Body of pancreas (tissue), 4 donors: Measurements from ENCODE around the gene JPH3. TPM values are rescaled to one million over a fixed set of nuclear protein-coding genes. Genes with fewer than 3 reads are reported as not detected.

Experiments used
- ATAC-seq: fragments of 150-250 bp; one replicate; pipeline ENCODE4 v1.9.1; 2016
- DNase-seq, 4 donors: peaks; one replicate each; pipeline ENCODE4 v3.0.0-alpha.2; 2019
- H3K27ac ChIP-seq, 4 donors: fragments of 200-600 bp; sonication (generic); 1 replicate in 3 of 4; 2 replicates in 1 of 4; pipeline versions ENCODE4 v1.5.1 to v1.6.1; 2016 to 2019; ENCODE audit warnings: mild to moderate bottlenecking in 1 of 4, mixed read lengths in 1 of 4, moderate library complexity in 1 of 4
- H3K27me3 ChIP-seq, 2 donors: fragments of 200-600 bp; sonication (generic); one replicate each; pipeline ENCODE4 v1.6.0; 2016; ENCODE audit warnings: mild to moderate bottlenecking in 1 of 2
- H3K36me3 ChIP-seq, 2 donors: fragments of 200-600 bp; sonication (generic); replicated peaks in 1 of 2; 2 replicates each; pipeline ENCODE4 v1.5.1; 2016; ENCODE audit warnings: low read depth in 2 of 2; ENCODE audit not compliant: insufficient read depth in 1 of 2
- H3K4me1 ChIP-seq: fragments of 200-600 bp; sonication (generic); one replicate; pipeline ENCODE4 v1.6.0; 2016
- H3K4me3 ChIP-seq, 2 donors: fragments of 200-600 bp; sonication (generic); 1 replicate in 1 of 2; 2 replicates in 1 of 2; pipeline ENCODE4 v1.5.1; 2016 to 2019
- H3K9me3 ChIP-seq, 3 donors: fragments of 200-600 bp; sonication (generic); 1 replicate in 2 of 3; 2 replicates in 1 of 3; pipeline ENCODE4 v1.5.1; 2016
- CTCF ChIP-seq, 7 experiments: fragments of 450-650 bp in 4 of 7; fragments of 200-600 bp in 3 of 7; sonication (generic) in 3 of 7; IDR thresholded peaks; one replicate each; pipeline ENCODE4 v1.5.1; 2016 to 2019; ENCODE audit warnings: antibody characterized with exemption in 7 of 7
- POLR2A ChIP-seq, 3 donors: fragments of 450-650 bp; IDR thresholded peaks; one replicate each; pipeline ENCODE4 v1.6.1; 2016; ENCODE audit warnings: antibody characterized with exemption in 3 of 3, mild to moderate bottlenecking in 2 of 3
- WGBS, 2 donors: methylation state at CpG; one replicate each; pipeline ENCODE4 v1.1.5; 2017; 5-methylcytosine and 5-hydroxymethylcytosine counted together
- intact Hi-C: fragments of 100-400 bp; cut with DNase I; formaldehyde crosslinking; loops from one replicate; pipeline ENCODE4 v1.15.1; 2023
- total RNA-seq, 2 donors: library from RNA; depleted of rRNA; stranded (reverse); fragments of >200 nt; gene quantifications; one replicate each; pipeline ENCODE4 v1.1.0, GENCODE V29; 2016

The JPH3 gene
- total RNA-seq, 2 donors from 2014 or later, result not detected

GRCh38 chr16:87607871-87608270, 5.6 kb downstream of the JPH3 start:
- no peak overlapping the region for H3K27ac ChIP-seq
- no peaks in the 10 kb centered on the region for H3K9me3 ChIP-seq
- ATAC-seq (no peak), DNase-seq (no peak)
- intact Hi-C loops, result no loop called here
- no peaks in the 10 kb centered on the region for H3K36me3 ChIP-seq
- H3K4me3 ChIP-seq, result no peak overlapping the region
- 69 to 77% methylated on average over 13 of the region's 13 CpGs for WGBS, 2 donors
- peaks cover 0 to 6% of the 10 kb centered on the region in 2 donors for H3K27me3 ChIP-seq
- no peak for TF ChIP-seq POLR2A (IDR thresholded peaks at IDR 0.05)
- TF ChIP-seq CTCF (IDR thresholded peaks at IDR 0.05), result no peak
- peaks cover 3% of the 10 kb centered on the region for H3K4me1 ChIP-seq

GRCh38 chr16:87608400-87608985, 6.2 kb downstream of the JPH3 start:
- Histone ChIP-seq H3K9me3 (no peaks in the 10 kb centered on the region), H3K4me3 (no peak overlapping the region), H3K4me1 (no peaks in the 10 kb centered on the region), H3K27ac (no peak overlapping the region), H3K36me3 (no peaks in the 10 kb centered on the region), H3K27me3 (peaks cover 0 to 2% of the 10 kb centered on the region in 2 donors)
- ATAC-seq (no peak), DNase-seq (peak; percentile 35 to 62 (median 55))
- intact Hi-C loops, result no loop called here
- WGBS, 2 donors, result 28 to 30% methylated on average over 11 to 20 of the region's 20 CpGs
- no peak for TF ChIP-seq CTCF (IDR thresholded peaks at IDR 0.05)
- TF ChIP-seq POLR2A (IDR thresholded peaks at IDR 0.05), result no peak

DNA sequence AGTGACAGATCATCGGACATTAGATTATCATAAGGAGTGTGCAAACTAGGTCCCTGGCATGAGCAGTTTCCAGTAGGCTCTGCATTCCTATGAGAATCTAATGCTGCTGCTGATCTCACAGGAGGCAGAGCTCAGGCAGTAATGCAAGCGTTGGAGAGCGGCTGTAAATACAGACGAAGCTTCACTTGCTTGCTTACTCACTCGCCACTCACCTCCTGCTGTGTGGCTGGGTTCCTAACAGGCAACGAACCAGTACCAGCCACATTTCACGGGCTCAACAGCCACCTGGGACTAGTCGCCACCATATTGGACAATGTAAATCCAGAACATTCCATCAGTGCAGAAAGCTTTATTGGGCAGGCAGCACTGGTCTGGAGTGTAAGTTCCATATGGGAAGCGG, 7.7 kb downstream of the JPH3 start:
- no peaks in the 10 kb centered on the region for H3K27me3 ChIP-seq
- TF ChIP-seq CTCF (IDR thresholded peaks at IDR 0.05) (no peak), POLR2A (IDR thresholded peaks at IDR 0.05) (no peak)
- H3K36me3 ChIP-seq, result no peaks in the 10 kb centered on the region
- no peak overlapping the region for H3K4me3 ChIP-seq
- DNase-seq (no peak), ATAC-seq (no peak)
- no peaks in the 10 kb centered on the region for H3K4me1 ChIP-seq
- intact Hi-C loops, result no loop called here
- no peaks in the 10 kb centered on the region for H3K9me3 ChIP-seq
- H3K27ac ChIP-seq, result no peak overlapping the region
- 58 to 62% methylated on average over 9 of the region's 9 CpGs for WGBS, 2 donors

DNA sequence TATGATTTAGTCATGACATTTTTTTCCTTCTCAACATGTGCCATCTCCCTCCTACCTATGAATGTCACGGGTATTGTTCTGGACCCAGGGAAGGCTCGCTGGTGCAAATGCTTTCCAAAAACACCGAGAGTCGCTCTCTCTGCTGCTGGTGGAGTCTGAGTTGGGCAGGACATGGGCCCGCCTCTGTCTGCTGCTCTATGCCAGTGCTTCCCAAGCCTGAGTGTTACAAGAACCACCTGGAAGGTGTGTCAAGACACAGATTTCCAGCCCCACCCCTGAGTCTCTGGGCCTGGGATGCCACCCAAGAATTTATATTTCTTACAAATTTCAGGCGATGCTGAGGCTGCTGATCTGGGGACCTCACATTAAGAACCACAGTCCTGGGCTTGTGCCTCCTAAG, 9.1 kb downstream of the JPH3 start:
- TF ChIP-seq CTCF (IDR thresholded peaks at IDR 0.05) (no peak), POLR2A (IDR thresholded peaks at IDR 0.05) (no peak)

DNA sequence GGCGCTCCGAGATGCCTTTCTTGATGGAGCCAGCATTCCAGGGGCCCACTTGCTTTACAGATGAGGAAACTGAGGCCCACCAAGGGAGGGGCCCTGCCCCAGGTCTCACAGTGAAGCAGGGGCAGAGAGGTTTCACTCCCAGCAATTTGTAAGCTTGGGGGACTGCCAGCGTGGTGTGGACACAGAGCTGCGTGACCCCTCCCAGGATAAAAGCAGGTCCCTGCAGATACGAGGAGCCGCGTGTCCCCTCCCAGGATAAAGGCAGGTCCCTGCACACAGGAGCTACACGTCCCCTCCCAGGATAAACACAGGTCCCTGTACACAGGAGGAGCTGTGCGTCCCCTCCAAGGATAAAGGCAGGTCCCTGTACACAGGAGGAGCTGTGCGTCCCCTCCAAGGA, 11.7 kb downstream of the JPH3 start:
- no peak for TF ChIP-seq CTCF (IDR thresholded peaks at IDR 0.05)
- no peak for TF ChIP-seq POLR2A (IDR thresholded peaks at IDR 0.05)
- H3K27me3 ChIP-seq, result no peaks in the 10 kb centered on the region
- intact Hi-C loops, result no loop called here
- DNase-seq (no peak), ATAC-seq (no peak)
- H3K4me1 ChIP-seq, result no peaks in the 10 kb centered on the region
- H3K27ac ChIP-seq, result no peak overlapping the region
- no peaks in the 10 kb centered on the region for H3K36me3 ChIP-seq
- no peak overlapping the region for H3K4me3 ChIP-seq
- no peaks in the 10 kb centered on the region for H3K9me3 ChIP-seq
- WGBS, 2 donors, result 80 to 97% methylated on average over 3 to 10 of the region's 10 CpGs

More for the DNA sequence above, 9.1 kb downstream of the JPH3 start:
- 74 to 81% methylated on average over 6 of the region's 6 CpGs for WGBS, 2 donors
- Histone ChIP-seq H3K4me3 (no peak overlapping the region), H3K36me3 (no peaks in the 10 kb centered on the region), H3K4me1 (no peaks in the 10 kb centered on the region), H3K9me3 (no peaks in the 10 kb centered on the region), H3K27ac (no peak overlapping the region), H3K27me3 (no peaks in the 10 kb centered on the region)
- ATAC-seq (no peak), DNase-seq (no peak)
- intact Hi-C loops, result no loop called here
